ENCODE measurements around the gene RARG.
A peak's percentile ranks its signal among the peaks of the same experiment; 100 is the strongest.

The RARG gene

GRCh38 chr12:53244337-53244736, 12.3 kb upstream of the RARG start:
- DNase-seq: no peak

- DNase-seq: no peak
Observed at GRCh38 chr12:53241623-53242412, 9.8 kb upstream of the RARG start.

GRCh38 chr12:53239643-53240258, 7.7 kb upstream of the RARG start:
- DNase-seq: no peak

GRCh38 chr12:53236443-53237111, 4.6 kb upstream of the RARG start:
- DNase-seq: peak; percentile 58

GRCh38 chr12:53235742-53236442, 3.9 kb upstream of the RARG start:
- no peak for DNase-seq

- no peak for DNase-seq
Observed at GRCh38 chr12:53235164-53235563, 3.2 kb upstream of the RARG start.

- no peak for DNase-seq
Observed at GRCh38 chr12:53234271-53234914, 2.4 kb upstream of the RARG start.

GRCh38 chr12:53233671-53234121, 1.7 kb upstream of the RARG start:
- DNase-seq: no peak

GRCh38 chr12:53232646-53233461, 845 bp upstream of the RARG start:
- DNase-seq: peak; percentile 30

- DNase-seq: no peak
Observed at GRCh38 chr12:53231671-53231920, 413 bp downstream of the RARG start.

- no peak for DNase-seq
Observed at GRCh38 chr12:53230108-53230845, 1.7 kb downstream of the RARG start.

GRCh38 chr12:53229454-53229853, 2.6 kb downstream of the RARG start:
- DNase-seq: no peak

- DNase-seq: no peak
Observed at GRCh38 chr12:53227836-53228235, 4.2 kb downstream of the RARG start.

GRCh38 chr12:53227341-53227740, 4.7 kb downstream of the RARG start:
- no peak for DNase-seq

GRCh38 chr12:53226815-53227214, 5.2 kb downstream of the RARG start:
- DNase-seq: no peak

GRCh38 chr12:53225635-53226424, 6.2 kb downstream of the RARG start:
- no peak for DNase-seq

GRCh38 chr12:53224897-53225634, 6.9 kb downstream of the RARG start:
- no peak for DNase-seq

- no peak for DNase-seq
Observed at GRCh38 chr12:53224061-53224896, 7.7 kb downstream of the RARG start.
